DMS153 treated with DMSO at 0.1 percent for 48 hours (cell line): ENCODE data around the gene SDHC.
"Not testable (repeated sequence)": the region's sequence is repeated elsewhere in the genome, so short reads cannot be mapped to it uniquely, and the experiment has no call there.

ENCODE experiments used
- DNase-seq: peaks from one replicate; lab custom pipeline; 2025; ENCODE audit not compliant: unreplicated experiment; lab: John Stamatoyannopoulos, UW

Gene SDHC

GRCh38 chr1:161381707-161382106 lies 67.5 kb downstream of the SDHC start:
- no peak for DNase-seq

- DNase-seq: peak; percentile 66
Measured at GRCh38 chr1:161382214-161383019, 68.2 kb downstream of the SDHC start.

- no peak for DNase-seq
Measured at GRCh38 chr1:161388639-161389038, 74.5 kb downstream of the SDHC start.

GRCh38 chr1:161389158-161389557 lies 75.0 kb downstream of the SDHC start:
- not testable (repeated sequence) for DNase-seq

- peak; percentile 99 for DNase-seq
Measured at GRCh38 chr1:161389691-161390558, 75.7 kb downstream of the SDHC start.

GRCh38 chr1:161390559-161390858 lies 76.3 kb downstream of the SDHC start:
- peak; percentile 51 for DNase-seq

- not testable (repeated sequence) for DNase-seq
Measured at GRCh38 chr1:161391136-161391535, 77.0 kb downstream of the SDHC start.

- DNase-seq: no peak
Measured at GRCh38 chr1:161391611-161392010, 77.4 kb downstream of the SDHC start.

GRCh38 chr1:161393151-161393550 lies 79.0 kb downstream of the SDHC start:
- DNase-seq: no peak

GRCh38 chr1:161397038-161397437 lies 82.9 kb downstream of the SDHC start:
- DNase-seq: not testable (repeated sequence)

- no peak for DNase-seq
Measured at GRCh38 chr1:161398900-161399256, 84.7 kb downstream of the SDHC start.

- peak; percentile 86 for DNase-seq
Measured at GRCh38 chr1:161399257-161399998, 85.2 kb downstream of the SDHC start.

GRCh38 chr1:161402446-161402845 lies 88.3 kb downstream of the SDHC start:
- no peak for DNase-seq

- DNase-seq: no peak
Measured at GRCh38 chr1:161404051-161404597, 89.9 kb downstream of the SDHC start.

- DNase-seq: not testable (repeated sequence)
Measured at GRCh38 chr1:161406551-161406950, 92.4 kb downstream of the SDHC start.

- no peak for DNase-seq
Measured at GRCh38 chr1:161407451-161407985, 93.3 kb downstream of the SDHC start.

- no peak for DNase-seq
Measured at GRCh38 chr1:161408429-161409052, 94.4 kb downstream of the SDHC start.

GRCh38 chr1:161409848-161410635 lies 95.9 kb downstream of the SDHC start:
- DNase-seq: not testable (repeated sequence)

GRCh38 chr1:161410636-161410970 lies 96.4 kb downstream of the SDHC start:
- not testable (repeated sequence) for DNase-seq
